ENCODE data around the gene PTPN14.

PTPN14 gene

DNA sequence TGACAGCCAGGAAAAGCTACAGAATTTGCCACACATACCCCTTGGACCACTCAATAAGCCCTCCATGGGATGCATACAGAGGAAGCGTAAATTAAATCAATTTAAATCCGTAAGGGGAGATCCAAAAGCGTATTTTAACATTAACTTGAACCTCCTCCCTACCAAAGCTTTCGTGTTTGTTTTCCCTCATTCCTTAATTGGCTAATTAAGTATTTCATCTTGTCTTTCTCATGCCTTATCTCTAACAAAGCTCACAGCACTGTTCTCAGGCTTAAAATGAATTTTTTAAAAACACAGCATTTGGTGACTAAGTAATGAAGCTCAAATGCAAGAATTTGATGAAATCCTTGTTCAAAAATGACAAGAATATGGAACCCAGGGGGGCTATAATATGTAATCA is 3.1 kb downstream of the PTPN14 start (continued):
- TF ChIP-seq ARNTL (CRISPR knock-in tag; IDR thresholded peaks at IDR 0.05; ENCODE audit: borderline replicate concordance, low read depth), result no peak
- no peak for TF ChIP-seq ESRRG (CRISPR knock-in tag; IDR thresholded peaks at IDR 0.05)
- TF ChIP-seq ISL1 (CRISPR knock-in tag; IDR thresholded peaks at IDR 0.05), result no peak
- no peak for TF ChIP-seq ZC3H10 (CRISPR knock-in tag; IDR thresholded peaks at IDR 0.05)
- TF ChIP-seq ZFP30 (CRISPR knock-in tag; IDR thresholded peaks at IDR 0.05), result no peak

DNA sequence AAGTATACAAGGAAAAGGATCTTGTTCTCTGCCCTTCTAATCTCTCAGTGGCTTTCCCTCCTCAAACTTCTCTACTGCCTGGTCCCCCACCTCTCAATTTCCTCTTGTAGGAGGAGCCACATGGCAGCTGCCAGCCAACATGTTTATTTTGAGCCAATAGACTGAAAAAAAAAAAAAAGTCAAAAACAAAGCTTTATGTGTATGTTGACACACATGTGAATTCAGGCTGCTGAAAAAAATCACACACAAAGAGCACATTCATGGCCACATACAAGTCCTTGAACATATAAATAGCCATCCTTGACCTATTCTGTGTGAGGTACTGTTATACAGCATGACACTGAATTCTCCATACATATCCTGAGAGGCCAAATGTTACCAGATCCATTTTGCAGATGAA is 3.7 kb downstream of the PTPN14 start:
- ATAC-seq, result no peak
- TF ChIP-seq ISL1 (CRISPR knock-in tag; IDR thresholded peaks at IDR 0.05) (no peak), ESRRG (CRISPR knock-in tag; IDR thresholded peaks at IDR 0.05) (no peak), ZNF70 (CRISPR knock-in tag; IDR thresholded peaks at IDR 0.05) (no peak), OSR1 (CRISPR knock-in tag; IDR thresholded peaks at IDR 0.05) (no peak), ZNF565 (CRISPR knock-in tag; conservative IDR thresholded peaks at IDR 0.05; ENCODE audit: low read depth) (no peak), PPARA (CRISPR knock-in tag; IDR thresholded peaks at IDR 0.05; ENCODE audit: borderline replicate concordance) (no peak), ZFP3 (CRISPR knock-in tag; IDR thresholded peaks at IDR 0.05) (no peak), CSDC2 (CRISPR knock-in tag; IDR thresholded peaks at IDR 0.05) (no peak), GLIS3 (CRISPR knock-in tag; IDR thresholded peaks at IDR 0.05) (no peak), BACH2 (CRISPR knock-in tag; IDR thresholded peaks at IDR 0.05; ENCODE audit: borderline replicate concordance) (no peak)
- TF ChIP-seq, protein P1, sequence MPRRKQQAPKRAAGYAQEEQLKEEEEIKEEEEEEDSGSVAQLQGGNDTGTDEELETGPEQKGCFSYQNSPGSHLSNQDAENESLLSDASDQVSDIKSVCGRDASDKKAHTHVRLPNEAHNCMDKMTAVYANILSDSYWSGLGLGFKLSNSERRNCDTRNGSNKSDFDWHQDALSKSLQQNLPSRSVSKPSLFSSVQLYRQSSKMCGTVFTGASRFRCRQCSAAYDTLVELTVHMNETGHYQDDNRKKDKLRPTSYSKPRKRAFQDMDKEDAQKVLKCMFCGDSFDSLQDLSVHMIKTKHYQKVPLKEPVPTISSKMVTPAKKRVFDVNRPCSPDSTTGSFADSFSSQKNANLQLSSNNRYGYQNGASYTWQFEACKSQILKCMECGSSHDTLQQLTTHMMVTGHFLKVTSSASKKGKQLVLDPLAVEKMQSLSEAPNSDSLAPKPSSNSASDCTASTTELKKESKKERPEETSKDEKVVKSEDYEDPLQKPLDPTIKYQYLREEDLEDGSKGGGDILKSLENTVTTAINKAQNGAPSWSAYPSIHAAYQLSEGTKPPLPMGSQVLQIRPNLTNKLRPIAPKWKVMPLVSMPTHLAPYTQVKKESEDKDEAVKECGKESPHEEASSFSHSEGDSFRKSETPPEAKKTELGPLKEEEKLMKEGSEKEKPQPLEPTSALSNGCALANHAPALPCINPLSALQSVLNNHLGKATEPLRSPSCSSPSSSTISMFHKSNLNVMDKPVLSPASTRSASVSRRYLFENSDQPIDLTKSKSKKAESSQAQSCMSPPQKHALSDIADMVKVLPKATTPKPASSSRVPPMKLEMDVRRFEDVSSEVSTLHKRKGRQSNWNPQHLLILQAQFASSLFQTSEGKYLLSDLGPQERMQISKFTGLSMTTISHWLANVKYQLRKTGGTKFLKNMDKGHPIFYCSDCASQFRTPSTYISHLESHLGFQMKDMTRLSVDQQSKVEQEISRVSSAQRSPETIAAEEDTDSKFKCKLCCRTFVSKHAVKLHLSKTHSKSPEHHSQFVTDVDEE (CRISPR knock-in tag; IDR thresholded peaks at IDR 0.05), result no peak
- TF ChIP-seq, protein P2, sequence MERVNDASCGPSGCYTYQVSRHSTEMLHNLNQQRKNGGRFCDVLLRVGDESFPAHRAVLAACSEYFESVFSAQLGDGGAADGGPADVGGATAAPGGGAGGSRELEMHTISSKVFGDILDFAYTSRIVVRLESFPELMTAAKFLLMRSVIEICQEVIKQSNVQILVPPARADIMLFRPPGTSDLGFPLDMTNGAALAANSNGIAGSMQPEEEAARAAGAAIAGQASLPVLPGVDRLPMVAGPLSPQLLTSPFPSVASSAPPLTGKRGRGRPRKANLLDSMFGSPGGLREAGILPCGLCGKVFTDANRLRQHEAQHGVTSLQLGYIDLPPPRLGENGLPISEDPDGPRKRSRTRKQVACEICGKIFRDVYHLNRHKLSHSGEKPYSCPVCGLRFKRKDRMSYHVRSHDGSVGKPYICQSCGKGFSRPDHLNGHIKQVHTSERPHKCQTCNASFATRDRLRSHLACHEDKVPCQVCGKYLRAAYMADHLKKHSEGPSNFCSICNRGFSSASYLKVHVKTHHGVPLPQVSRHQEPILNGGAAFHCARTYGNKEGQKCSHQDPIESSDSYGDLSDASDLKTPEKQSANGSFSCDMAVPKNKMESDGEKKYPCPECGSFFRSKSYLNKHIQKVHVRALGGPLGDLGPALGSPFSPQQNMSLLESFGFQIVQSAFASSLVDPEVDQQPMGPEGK (CRISPR knock-in tag; IDR thresholded peaks at IDR 0.05; ENCODE audit: borderline replicate concordance), result no peak
- TF ChIP-seq, protein P3, sequence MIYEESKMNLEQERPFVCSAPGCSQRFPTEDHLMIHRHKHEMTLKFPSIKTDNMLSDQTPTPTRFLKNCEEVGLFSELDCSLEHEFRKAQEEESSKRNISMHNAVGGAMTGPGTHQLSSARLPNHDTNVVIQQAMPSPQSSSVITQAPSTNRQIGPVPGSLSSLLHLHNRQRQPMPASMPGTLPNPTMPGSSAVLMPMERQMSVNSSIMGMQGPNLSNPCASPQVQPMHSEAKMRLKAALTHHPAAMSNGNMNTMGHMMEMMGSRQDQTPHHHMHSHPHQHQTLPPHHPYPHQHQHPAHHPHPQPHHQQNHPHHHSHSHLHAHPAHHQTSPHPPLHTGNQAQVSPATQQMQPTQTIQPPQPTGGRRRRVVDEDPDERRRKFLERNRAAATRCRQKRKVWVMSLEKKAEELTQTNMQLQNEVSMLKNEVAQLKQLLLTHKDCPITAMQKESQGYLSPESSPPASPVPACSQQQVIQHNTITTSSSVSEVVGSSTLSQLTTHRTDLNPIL (CRISPR knock-in tag; IDR thresholded peaks at IDR 0.05; ENCODE audit: low read depth), result no peak
- TF ChIP-seq, protein P4, sequence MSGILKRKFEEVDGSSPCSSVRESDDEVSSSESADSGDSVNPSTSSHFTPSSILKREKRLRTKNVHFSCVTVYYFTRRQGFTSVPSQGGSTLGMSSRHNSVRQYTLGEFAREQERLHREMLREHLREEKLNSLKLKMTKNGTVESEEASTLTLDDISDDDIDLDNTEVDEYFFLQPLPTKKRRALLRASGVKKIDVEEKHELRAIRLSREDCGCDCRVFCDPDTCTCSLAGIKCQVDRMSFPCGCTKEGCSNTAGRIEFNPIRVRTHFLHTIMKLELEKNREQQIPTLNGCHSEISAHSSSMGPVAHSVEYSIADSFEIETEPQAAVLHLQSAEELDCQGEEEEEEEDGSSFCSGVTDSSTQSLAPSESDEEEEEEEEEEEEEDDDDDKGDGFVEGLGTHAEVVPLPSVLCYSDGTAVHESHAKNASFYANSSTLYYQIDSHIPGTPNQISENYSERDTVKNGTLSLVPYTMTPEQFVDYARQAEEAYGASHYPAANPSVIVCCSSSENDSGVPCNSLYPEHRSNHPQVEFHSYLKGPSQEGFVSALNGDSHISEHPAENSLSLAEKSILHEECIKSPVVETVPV (CRISPR knock-in tag; IDR thresholded peaks at IDR 0.05), result no peak

DNA sequence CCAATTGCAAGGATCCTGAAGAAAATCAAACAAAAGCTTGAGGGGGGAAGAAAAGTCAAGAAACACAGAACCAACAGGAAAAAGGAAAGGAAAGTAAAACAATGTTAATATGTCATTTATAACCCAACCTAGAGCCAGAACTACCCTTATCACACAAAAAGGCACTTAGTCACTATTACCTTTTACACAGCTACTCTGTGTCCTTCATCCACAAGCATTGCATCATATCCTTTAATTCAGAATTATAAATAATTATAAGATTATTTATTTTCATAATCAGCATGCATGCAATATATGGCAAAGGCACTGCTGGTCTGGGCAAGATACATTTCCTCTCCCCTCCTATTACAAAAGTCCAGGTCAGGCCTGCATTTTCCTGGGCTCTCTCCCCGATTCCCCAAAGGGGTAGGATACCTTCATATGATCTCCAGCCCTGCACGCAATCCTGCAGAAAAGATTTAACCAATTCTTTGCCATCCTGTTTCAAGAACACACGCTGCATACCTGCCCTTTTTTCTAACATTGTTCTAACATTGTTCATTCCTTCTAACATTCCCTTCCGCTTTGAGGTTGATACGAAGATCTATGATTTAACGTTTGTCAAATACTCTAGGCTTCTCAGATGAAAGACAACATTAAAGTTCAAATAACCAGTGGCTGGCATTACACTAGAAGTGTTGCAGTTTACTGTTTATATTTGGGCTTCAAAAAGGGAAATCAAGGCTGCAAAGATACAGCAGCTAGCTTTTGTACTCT is 4.3 kb downstream of the PTPN14 start:
- ATAC-seq, result no peak
- TF ChIP-seq PPARA (CRISPR knock-in tag; IDR thresholded peaks at IDR 0.05; ENCODE audit: borderline replicate concordance), result no peak
- no peak for TF ChIP-seq ESRRG (CRISPR knock-in tag; IDR thresholded peaks at IDR 0.05)
- TF ChIP-seq ZNF565 (CRISPR knock-in tag; conservative IDR thresholded peaks at IDR 0.05; ENCODE audit: low read depth), result no peak
- TF ChIP-seq ZNF70 (CRISPR knock-in tag; IDR thresholded peaks at IDR 0.05), result no peak
- no peak for TF ChIP-seq SNAI2 (CRISPR knock-in tag; IDR thresholded peaks at IDR 0.05)
- no peak for TF ChIP-seq ISL1 (CRISPR knock-in tag; IDR thresholded peaks at IDR 0.05)

DNA sequence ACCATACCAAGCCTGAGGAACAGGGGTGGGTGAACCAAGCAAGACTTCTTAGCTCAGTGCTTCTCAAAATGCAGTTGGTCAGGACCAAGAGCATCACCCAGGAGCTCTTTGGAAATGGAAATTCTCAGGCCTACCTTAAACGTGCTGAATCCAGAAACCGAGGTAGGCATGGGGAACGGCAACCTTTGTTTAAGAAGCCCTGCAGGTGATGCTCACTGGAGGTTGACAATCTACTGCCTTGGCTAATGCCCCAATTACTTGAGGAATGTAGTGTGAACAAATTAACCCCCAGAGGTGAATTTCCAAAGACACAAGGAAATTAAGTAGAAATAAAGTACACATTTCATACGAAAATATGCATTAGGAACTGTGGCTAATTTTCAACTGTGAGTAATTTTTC is 5.3 kb downstream of the PTPN14 start:
- ATAC-seq, result no peak
- no peak for TF ChIP-seq ISL1 (CRISPR knock-in tag; IDR thresholded peaks at IDR 0.05)

DNA sequence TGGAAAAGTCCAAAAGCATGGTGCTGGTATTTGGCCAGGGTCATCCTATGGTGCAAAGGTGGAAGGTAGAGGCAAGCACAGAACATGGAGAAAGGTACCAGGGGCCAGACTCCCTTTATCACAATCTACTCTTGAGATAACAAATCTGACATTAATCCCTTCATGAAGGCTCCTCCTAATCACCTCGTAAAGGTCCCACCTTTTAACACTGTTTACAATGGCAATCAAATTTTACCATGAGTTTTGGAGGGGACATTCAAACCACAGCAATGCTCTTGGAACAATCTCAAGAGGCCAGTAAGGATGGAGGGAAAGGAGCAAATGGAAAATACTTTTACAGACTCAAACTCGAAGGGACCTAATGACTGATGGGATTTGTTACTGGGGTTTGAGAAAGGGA is 6.1 kb downstream of the PTPN14 start:
- TF ChIP-seq ZNF70 (CRISPR knock-in tag; IDR thresholded peaks at IDR 0.05) (no peak), RARB (CRISPR knock-in tag; IDR thresholded peaks at IDR 0.05) (no peak), ZNF565 (CRISPR knock-in tag; conservative IDR thresholded peaks at IDR 0.05; ENCODE audit: low read depth) (no peak), TOX (CRISPR knock-in tag; IDR thresholded peaks at IDR 0.05; ENCODE audit: borderline replicate concordance) (no peak), ZFP3 (CRISPR knock-in tag; IDR thresholded peaks at IDR 0.05) (no peak)
- TF ChIP-seq, protein P3 (CRISPR knock-in tag; IDR thresholded peaks at IDR 0.05; ENCODE audit: low read depth), result no peak
- TF ChIP-seq, protein P4 (CRISPR knock-in tag; IDR thresholded peaks at IDR 0.05), result no peak
- no peak for ATAC-seq

Data from SK-N-SH treated with all-trans-retinoic acid at 6 μM for 48 hours (cell line).